ENCODE measurements around the gene CNP.
"Not testable (repeated sequence)": the region's sequence is repeated elsewhere in the genome, so short reads cannot be mapped to it uniquely, and the experiment has no call there.

CNP gene

DNA sequence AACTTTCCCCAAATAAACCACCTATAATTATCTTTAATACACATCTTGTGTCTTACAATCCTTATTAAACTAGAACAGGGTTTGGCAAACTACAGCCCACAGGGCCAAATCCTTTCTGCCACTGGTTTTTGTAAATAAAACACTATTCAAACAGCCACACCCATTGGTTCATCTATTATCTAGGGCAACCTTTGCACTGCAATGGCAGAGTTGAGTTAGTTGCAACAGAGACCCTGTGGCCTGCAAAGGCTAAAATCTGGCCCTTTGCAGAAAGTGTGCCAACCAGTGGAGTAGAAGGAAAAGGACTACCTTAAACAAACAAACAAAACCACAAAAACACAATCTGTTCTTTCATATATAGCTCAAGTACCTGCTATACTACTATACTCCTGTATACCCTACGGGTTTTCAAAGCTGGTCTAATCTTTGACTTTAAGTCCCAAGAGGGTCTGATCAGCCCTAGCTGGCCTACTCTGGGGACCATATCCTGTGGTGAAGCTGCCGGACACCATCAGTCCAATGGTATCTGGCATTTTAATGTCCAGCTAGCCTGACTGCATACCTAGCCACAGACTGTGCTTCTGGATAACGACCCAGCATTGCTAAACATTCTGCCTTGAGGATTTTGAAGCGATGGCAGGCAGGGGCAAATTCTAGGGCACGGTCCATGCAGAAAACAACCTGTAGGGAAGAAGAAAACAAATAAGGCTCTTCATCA lies 23.3 kb downstream of the CNP start:
- Histone ChIP-seq H3K27ac (ENCODE audit: low read depth, low read length, severe bottlenecking) (no peak overlapping the region), H3K36me3 (ENCODE audit: control insufficient read depth, insufficient read depth, low read length) (peaks cover 97% of the 10 kb centered on the region)

DNA sequence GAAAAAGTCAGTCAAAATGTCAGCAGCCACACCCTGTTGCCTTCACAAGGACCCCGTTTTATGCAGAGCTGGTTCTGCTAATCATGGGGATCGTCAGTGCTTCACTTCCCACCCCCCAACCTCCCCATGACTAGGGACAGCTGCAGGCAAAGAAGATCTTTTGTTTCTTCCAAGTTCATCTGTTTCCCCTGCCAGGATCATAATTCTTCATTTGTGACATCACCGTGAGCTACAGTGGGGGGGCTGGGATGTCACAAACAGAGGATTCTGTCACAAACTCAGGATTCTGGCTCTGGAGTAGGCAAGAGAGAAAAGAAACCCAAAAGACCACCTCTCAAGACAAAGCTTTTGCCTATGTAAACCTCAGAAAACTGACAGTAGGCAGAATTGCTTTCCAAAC lies 26.0 kb downstream of the CNP start:
- Histone ChIP-seq H3K36me3 (ENCODE audit: control insufficient read depth, insufficient read depth, low read length) (peaks cover 97% of the 10 kb centered on the region), H3K9me3 (ENCODE audit: control insufficient read depth, low read length) (no peaks in the 10 kb centered on the region), H3K27ac (ENCODE audit: low read depth, low read length, severe bottlenecking) (no peak overlapping the region), H3K4me3 (ENCODE audit: extremely low read depth, insufficient read depth, low read length, poor library complexity, severe bottlenecking) (no peak overlapping the region), H3K4me1 (ENCODE audit: control insufficient read depth, insufficient read depth, low read length, poor library complexity, severe bottlenecking) (peaks cover 2% of the 10 kb centered on the region)
- 100% methylated on average over 2 of the region's 3 CpGs for WGBS, 2 experiments (ENCODE audit: insufficient coverage in 2 of 2)

More for the DNA sequence above, 23.3 kb downstream of the CNP start:
- WGBS, 2 experiments (ENCODE audit: insufficient coverage in 2 of 2) = 83 to 86% methylated on average over 3 to 5 of the region's 5 CpGs
- Histone ChIP-seq H3K9me3 (ENCODE audit: control insufficient read depth, low read length) (no peaks in the 10 kb centered on the region), H3K4me1 (ENCODE audit: control insufficient read depth, insufficient read depth, low read length, poor library complexity, severe bottlenecking) (no peaks in the 10 kb centered on the region), H3K4me3 (ENCODE audit: extremely low read depth, insufficient read depth, low read length, poor library complexity, severe bottlenecking) (no peak overlapping the region)

DNA sequence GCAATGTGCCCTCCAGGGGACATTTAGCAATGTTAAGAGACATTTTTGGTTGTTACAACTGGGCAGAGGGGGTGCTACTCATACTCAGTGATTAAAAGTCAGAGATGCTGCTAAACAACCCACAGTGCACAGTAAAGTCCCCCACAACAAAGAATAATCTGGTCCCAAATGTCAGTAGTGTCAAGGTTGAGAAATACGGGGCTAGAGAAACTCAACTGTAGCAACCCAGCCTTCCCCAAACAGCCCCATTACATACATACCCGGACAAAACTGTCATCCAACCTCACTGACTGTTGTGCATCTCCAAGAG lies 30.2 kb downstream of the CNP start:
- WGBS, 2 experiments (ENCODE audit: insufficient coverage in 2 of 2) = 92 to 100% methylated on average over 1 to 2 of the region's 2 CpGs
- Histone ChIP-seq H3K27ac (ENCODE audit: low read depth, low read length, severe bottlenecking) (no peak overlapping the region), H3K4me1 (ENCODE audit: control insufficient read depth, insufficient read depth, low read length, poor library complexity, severe bottlenecking) (peaks cover 2% of the 10 kb centered on the region), H3K36me3 (ENCODE audit: control insufficient read depth, insufficient read depth, low read length) (peaks cover 98% of the 10 kb centered on the region), H3K9me3 (ENCODE audit: control insufficient read depth, low read length) (no peaks in the 10 kb centered on the region), H3K4me3 (ENCODE audit: extremely low read depth, insufficient read depth, low read length, poor library complexity, severe bottlenecking) (no peak overlapping the region)

DNA sequence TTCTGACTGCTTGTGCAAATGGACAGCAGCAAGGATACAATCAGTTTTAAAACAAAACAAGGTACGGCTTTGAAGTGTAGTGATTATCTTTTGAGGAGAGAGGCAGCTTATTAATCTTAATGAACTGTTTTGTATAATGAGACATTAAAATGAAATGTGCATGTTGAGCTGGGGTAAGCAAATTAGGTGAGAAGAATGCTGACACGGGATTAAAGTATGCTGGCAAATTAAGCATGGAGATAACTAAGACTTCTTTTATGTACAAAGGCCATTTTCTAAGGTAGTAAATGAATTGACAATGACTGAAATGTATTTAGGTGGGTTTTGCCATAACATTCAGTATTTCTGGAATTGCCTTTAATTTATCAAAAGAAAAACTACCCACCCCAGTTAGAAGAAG lies 31.9 kb downstream of the CNP start:
- 50% methylated on average over 2 of the region's 2 CpGs for WGBS, 2 experiments (ENCODE audit: insufficient coverage in 2 of 2)
- H3K4me3 ChIP-seq (ENCODE audit: extremely low read depth, insufficient read depth, low read length, poor library complexity, severe bottlenecking) = no peak overlapping the region
- H3K36me3 ChIP-seq (ENCODE audit: control insufficient read depth, insufficient read depth, low read length) = peaks cover 97% of the 10 kb centered on the region
- H3K9me3 ChIP-seq (ENCODE audit: control insufficient read depth, low read length) = no peaks in the 10 kb centered on the region
- H3K4me1 ChIP-seq (ENCODE audit: control insufficient read depth, insufficient read depth, low read length, poor library complexity, severe bottlenecking) = peaks cover 11% of the 10 kb centered on the region
- H3K27ac ChIP-seq (ENCODE audit: low read depth, low read length, severe bottlenecking) = no peak overlapping the region

DNA sequence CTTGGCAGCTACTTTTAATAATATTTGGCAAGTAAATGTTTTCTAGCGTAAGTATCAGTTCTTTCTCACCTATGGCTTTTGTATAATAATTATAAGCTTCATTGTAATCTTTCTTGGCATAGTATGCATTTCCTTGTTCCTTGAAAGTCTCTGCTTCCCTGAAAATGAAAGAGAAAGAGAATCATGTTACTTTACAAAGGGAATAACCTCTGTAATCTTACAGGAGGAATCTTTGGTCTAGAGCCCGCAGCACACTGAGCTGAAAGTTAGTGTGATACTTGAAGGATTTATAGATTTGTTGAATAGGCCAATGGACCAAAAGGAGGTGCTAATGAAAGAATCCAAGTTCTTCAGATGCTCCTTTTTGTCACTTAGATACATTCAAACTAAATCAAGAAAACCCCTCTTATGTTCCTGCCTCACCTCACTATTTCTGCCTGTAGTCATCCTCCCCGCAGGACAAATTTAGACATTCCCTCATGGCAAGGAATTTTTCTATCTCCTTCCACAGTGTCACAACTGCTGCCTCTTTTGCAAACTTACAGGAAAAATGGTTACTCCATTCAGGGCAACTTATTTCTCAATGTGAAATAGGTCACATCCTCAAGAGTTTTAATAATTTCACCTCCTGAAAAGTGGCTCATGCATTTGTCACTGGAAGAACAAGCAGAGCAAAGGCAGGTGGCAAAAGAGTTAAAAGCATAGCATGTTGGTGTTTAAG lies 34.0 kb downstream of the CNP start:
- Histone ChIP-seq H3K27ac (ENCODE audit: low read depth, low read length, severe bottlenecking) (no peak overlapping the region), H3K9me3 (ENCODE audit: control insufficient read depth, low read length) (no peaks in the 10 kb centered on the region), H3K4me1 (ENCODE audit: control insufficient read depth, insufficient read depth, low read length, poor library complexity, severe bottlenecking) (peaks cover 12% of the 10 kb centered on the region), H3K4me3 (ENCODE audit: extremely low read depth, insufficient read depth, low read length, poor library complexity, severe bottlenecking) (no peak overlapping the region), H3K36me3 (ENCODE audit: control insufficient read depth, insufficient read depth, low read length) (peaks cover 82% of the 10 kb centered on the region)
- 100% methylated on average over 1 of the region's 3 CpGs for WGBS, 2 experiments (ENCODE audit: insufficient coverage in 2 of 2)

DNA sequence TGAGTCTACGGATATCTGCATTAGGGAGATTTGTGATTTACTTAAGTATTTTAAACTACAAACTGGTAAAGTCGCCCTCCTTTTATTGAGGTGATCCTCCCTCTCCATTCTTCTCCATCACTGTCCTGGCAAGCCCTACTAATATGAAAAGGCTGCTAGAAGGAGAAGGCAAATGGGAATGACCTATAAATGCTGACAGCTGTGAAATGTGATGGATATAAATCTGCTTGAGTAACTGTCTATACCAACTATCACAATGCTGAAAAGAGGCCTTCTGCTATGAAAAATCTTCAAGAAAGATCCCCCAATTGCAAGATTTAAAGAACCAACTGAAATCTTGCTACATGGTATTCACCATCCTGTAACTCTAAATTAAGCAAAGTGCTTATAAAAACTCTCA lies 35.1 kb downstream of the CNP start:
- no peak overlapping the region for H3K27ac ChIP-seq (ENCODE audit: low read depth, low read length, severe bottlenecking)
- no peak overlapping the region for H3K4me3 ChIP-seq (ENCODE audit: extremely low read depth, insufficient read depth, low read length, poor library complexity, severe bottlenecking)
- H3K36me3 ChIP-seq (ENCODE audit: control insufficient read depth, insufficient read depth, low read length) = peaks cover 70% of the 10 kb centered on the region
- H3K9me3 ChIP-seq (ENCODE audit: control insufficient read depth, low read length) = no peaks in the 10 kb centered on the region
- H3K4me1 ChIP-seq (ENCODE audit: control insufficient read depth, insufficient read depth, low read length, poor library complexity, severe bottlenecking) = peaks cover 11% of the 10 kb centered on the region
- WGBS, 2 experiments (ENCODE audit: insufficient coverage in 2 of 2) = no CpG with 5 or more reads among the region's 2 CpGs

DNA sequence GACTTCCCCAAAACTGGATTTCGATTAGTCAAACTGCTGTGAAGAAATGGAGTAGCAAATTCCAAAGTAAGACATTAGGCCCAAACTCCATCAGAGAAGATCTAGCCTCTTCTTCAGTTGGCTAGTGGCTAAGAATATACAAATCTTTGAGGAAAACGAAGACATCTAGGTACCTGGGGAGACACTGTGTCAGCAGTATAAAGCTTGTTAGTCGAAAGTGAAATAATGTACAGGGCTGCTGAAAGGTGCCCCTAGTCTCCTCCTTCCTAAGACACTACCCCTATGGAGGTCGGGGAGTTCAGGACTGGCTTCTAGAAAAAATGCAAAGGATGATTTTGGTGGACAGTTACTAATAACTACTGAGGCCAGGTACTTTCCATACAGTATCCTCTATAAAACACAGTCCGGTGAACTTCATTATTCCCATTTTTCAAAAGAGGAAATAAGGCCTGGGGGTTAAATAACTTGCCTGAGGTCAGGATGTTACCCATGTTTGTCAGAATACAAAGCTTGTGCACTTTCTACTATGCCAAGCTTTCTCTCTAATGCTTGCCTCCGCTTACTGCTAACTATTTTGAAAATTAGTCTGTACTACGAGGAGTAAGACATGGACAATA lies 35.7 kb downstream of the CNP start:
- H3K4me1 ChIP-seq (ENCODE audit: control insufficient read depth, insufficient read depth, low read length, poor library complexity, severe bottlenecking) = peaks cover 9% of the 10 kb centered on the region
- no peaks in the 10 kb centered on the region for H3K9me3 ChIP-seq (ENCODE audit: control insufficient read depth, low read length)
- peaks cover 66% of the 10 kb centered on the region for H3K36me3 ChIP-seq (ENCODE audit: control insufficient read depth, insufficient read depth, low read length)
- H3K4me3 ChIP-seq (ENCODE audit: extremely low read depth, insufficient read depth, low read length, poor library complexity, severe bottlenecking) = no peak overlapping the region
- WGBS, 2 experiments (ENCODE audit: insufficient coverage in 2 of 2) = 100% methylated on average over 2 to 3 of the region's 7 CpGs
- no peak overlapping the region for H3K27ac ChIP-seq (ENCODE audit: low read depth, low read length, severe bottlenecking)

DNA sequence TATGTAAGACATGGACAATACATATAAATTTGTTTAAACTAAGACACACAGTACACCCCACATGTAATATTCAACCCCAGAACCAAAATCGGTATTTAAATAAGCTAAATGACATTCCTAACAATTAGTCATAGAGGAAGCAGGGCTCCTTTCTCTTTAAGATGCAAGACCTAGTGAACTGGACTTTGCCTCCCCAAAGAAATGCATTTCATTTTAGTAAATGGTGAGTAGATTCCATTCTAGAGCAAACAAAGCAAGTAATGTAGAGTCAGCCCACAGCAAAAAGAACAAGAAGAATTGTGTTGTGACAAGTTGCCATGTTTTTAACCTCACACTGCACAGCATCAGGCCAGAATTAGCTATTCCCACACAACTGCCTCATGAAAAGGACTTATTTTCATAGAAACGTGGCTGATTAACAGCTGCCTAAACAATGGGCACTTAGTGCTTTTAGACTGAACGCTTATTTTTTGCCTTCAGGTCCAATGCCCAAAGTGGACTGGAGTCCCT lies 36.3 kb downstream of the CNP start:
- WGBS, 2 experiments (ENCODE audit: insufficient coverage in 2 of 2) = 85 to 90% methylated on average over 2 of the region's 3 CpGs
- H3K4me3 ChIP-seq (ENCODE audit: extremely low read depth, insufficient read depth, low read length, poor library complexity, severe bottlenecking) = no peak overlapping the region
- no peaks in the 10 kb centered on the region for H3K9me3 ChIP-seq (ENCODE audit: control insufficient read depth, low read length)
- peaks cover 62% of the 10 kb centered on the region for H3K36me3 ChIP-seq (ENCODE audit: control insufficient read depth, insufficient read depth, low read length)
- no peak overlapping the region for H3K27ac ChIP-seq (ENCODE audit: low read depth, low read length, severe bottlenecking)
- H3K4me1 ChIP-seq (ENCODE audit: control insufficient read depth, insufficient read depth, low read length, poor library complexity, severe bottlenecking) = peaks cover 9% of the 10 kb centered on the region

DNA sequence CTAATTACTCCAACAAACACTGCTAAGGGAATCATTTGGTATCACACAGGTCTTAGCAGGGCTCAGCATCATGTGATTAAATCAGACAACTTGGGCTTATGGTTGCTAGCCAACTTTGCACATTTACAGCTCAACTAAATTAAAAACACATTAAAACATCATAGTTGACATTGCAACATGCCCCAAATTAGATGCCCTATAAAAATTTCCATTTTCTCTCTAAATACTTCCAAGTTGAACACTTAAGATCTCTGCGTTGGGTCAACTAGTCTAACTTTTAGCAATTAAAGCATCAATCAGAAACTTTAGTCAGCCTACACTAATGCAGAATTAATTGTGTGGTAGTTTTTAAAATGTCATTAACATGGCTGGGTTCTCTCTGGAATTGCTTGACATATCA lies 38.6 kb downstream of the CNP start:
- Histone ChIP-seq H3K4me3 (ENCODE audit: extremely low read depth, insufficient read depth, low read length, poor library complexity, severe bottlenecking) (no peak overlapping the region), H3K4me1 (ENCODE audit: control insufficient read depth, insufficient read depth, low read length, poor library complexity, severe bottlenecking) (peaks cover 9% of the 10 kb centered on the region), H3K27ac (ENCODE audit: low read depth, low read length, severe bottlenecking) (no peak overlapping the region), H3K36me3 (ENCODE audit: control insufficient read depth, insufficient read depth, low read length) (peaks cover 49% of the 10 kb centered on the region), H3K9me3 (ENCODE audit: control insufficient read depth, low read length) (no peaks in the 10 kb centered on the region)
- no CpG with 5 or more reads among the region's 1 CpG for WGBS, 2 experiments (ENCODE audit: insufficient coverage in 2 of 2)

DNA sequence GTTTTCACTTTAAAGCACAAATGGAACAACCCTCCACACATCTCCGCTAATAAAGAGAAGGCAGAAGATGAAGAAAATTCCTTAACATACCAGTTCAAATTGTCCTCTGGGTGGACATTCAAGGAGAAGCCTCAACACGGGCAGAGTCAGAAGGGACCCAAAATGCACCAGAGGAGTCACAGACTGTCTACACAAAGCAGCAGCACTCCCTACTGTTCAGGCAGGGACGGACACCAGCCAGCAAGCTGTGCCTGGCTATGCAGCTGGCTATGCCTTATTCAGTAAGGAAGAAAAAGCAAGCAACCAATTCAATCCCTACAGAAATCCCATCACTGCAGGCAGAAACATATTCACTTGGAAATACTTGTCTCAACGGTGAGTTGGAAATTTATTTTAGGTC lies 42.6 kb downstream of the CNP start:
- Histone ChIP-seq H3K9me3 (ENCODE audit: control insufficient read depth, low read length) (no peaks in the 10 kb centered on the region), H3K36me3 (ENCODE audit: control insufficient read depth, insufficient read depth, low read length) (peaks cover 29% of the 10 kb centered on the region), H3K4me1 (ENCODE audit: control insufficient read depth, insufficient read depth, low read length, poor library complexity, severe bottlenecking) (peaks cover 4% of the 10 kb centered on the region), H3K4me3 (ENCODE audit: extremely low read depth, insufficient read depth, low read length, poor library complexity, severe bottlenecking) (no peak overlapping the region), H3K27ac (ENCODE audit: low read depth, low read length, severe bottlenecking) (no peak overlapping the region)
- 88 to 92% methylated on average over 2 of the region's 4 CpGs for WGBS, 2 experiments (ENCODE audit: insufficient coverage in 2 of 2)

DNA sequence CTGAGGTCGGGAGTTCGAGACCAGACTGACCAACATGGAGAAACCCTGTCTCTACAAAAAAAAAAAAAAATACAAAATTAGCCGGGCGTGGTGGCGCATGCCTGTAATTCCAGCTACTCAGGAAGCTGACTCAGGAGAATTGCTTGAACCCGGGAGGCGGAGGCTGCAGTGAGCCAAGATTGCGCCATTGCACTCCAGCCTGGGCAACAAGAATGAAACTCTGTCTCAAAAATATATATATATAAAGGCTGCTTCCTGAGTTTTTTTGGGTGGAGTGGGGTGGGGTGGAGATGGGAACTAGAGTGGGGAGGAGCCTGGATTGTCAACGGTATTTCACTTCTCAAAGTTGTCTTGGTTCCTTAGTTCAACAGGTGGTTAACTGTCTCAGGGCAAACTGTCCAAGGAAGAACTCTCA lies 43.7 kb downstream of the CNP start:
- H3K27ac ChIP-seq (ENCODE audit: low read depth, low read length, severe bottlenecking); H3K9me3 ChIP-seq (ENCODE audit: control insufficient read depth, low read length); H3K4me3 ChIP-seq (ENCODE audit: extremely low read depth, insufficient read depth, low read length, poor library complexity, severe bottlenecking); H3K4me1 ChIP-seq (ENCODE audit: control insufficient read depth, insufficient read depth, low read length, poor library complexity, severe bottlenecking): not testable (repeated sequence)
- 100% methylated on average over 1 to 5 of the region's 9 CpGs for WGBS, 2 experiments (ENCODE audit: insufficient coverage in 2 of 2)
- H3K36me3 ChIP-seq (ENCODE audit: control insufficient read depth, insufficient read depth, low read length) = peaks cover 31% of the 10 kb centered on the region

Data from mesodermal cell (in vitro differentiated cells).